ENCODE data around the gene DRC3. TPM values are rescaled to one million over a fixed set of nuclear protein-coding genes. Genes with fewer than 3 reads are reported as not detected.

DRC3 gene
- total RNA-seq, 1 donor from 2014 or later = 0.06 TPM

- no peak overlapping the region for H3K4me3 ChIP-seq (ENCODE audit: low read depth, low read length)
- DNase-seq (ENCODE audit: low read depth) = no peak
- TF ChIP-seq CTCF (conservative IDR thresholded peaks at IDR 0.05; ENCODE audit: low read depth, low read length) = no peak
Measured at GRCh38 chr17:18035704-18036103, 63.0 kb downstream of the DRC3 start.

DNA sequence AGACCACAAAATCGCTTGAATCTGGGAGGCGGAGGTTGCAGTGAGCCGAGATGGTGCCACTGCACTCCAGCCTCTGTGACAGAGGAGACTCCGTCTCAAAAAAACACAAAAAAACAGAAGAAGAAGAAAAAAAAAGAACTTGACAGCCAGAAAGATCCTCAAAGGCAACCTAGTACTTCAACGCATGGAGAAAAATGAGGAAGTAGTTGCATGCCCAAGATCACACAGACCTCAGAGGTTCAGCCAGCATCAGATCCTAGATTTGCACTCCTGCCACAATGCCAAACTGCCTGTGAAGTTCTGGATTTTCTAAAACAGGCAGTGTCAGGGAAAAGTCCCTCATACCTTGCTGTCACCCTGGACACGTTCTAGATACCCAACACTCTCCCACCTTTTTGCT is 64.8 kb downstream of the DRC3 start:
- TF ChIP-seq CTCF (conservative IDR thresholded peaks at IDR 0.05; ENCODE audit: low read depth, low read length) = no peak

GRCh38 chr17:18038149-18038850 is 65.6 kb downstream of the DRC3 start:
- TF ChIP-seq CTCF (conservative IDR thresholded peaks at IDR 0.05; ENCODE audit: low read depth, low read length) = no peak
- peak overlapping the region; percentile 93 for H3K4me3 ChIP-seq (ENCODE audit: low read depth, low read length)
- no peak for DNase-seq (ENCODE audit: low read depth)

More for the DNA sequence above, 64.8 kb downstream of the DRC3 start:
- no peak overlapping the region for H3K4me3 ChIP-seq (ENCODE audit: low read depth, low read length)
- DNase-seq (ENCODE audit: low read depth) = no peak

DNA sequence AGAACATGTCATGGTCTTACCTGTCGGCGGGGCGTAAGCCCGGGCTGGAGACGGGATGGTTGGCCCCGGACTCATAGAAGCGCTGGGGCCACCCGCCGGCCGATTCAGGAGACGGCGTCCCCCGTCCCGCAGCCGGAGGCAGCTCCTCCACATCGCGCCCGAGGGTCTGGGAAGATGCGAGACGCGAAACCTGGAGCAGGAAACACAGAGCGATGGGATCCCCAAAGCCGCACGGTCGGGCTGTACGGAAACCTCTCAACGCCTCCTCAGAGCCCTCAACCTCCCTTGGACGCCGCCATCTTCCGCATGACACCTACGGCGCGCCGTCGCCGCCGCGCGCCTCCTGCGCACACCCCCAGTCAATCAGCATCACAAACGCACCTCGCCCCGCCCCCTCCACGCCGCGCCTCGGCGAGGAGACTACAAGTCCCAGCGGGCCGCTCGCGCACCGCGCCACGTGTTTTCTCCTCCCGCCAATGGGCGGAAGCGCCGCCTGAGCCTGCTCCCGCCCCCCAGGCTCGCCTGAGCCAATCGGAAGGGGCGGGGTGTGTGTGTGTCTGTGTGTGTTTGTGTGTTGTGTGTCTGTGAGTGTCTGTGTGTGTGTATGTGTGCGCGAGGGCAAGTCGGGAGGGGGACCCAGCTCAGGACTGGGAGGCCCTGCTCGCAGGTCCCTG is 66.3 kb downstream of the DRC3 start, which contains the start of the genes ATPAF2 and GID4:
Gene ATPAF2, minus strand, starts transcription at position 308 of the 674 bp plus-strand sequence. Its CDS starts 155 bp downstream, at position 153.
Gene GID4, plus strand, starts transcription at position 548 of the 674 bp plus-strand sequence. Its CDS starts 57 bp downstream, at position 605.
- peak; percentile 21 for TF ChIP-seq CTCF (conservative IDR thresholded peaks at IDR 0.05; ENCODE audit: low read depth, low read length)

DNA sequence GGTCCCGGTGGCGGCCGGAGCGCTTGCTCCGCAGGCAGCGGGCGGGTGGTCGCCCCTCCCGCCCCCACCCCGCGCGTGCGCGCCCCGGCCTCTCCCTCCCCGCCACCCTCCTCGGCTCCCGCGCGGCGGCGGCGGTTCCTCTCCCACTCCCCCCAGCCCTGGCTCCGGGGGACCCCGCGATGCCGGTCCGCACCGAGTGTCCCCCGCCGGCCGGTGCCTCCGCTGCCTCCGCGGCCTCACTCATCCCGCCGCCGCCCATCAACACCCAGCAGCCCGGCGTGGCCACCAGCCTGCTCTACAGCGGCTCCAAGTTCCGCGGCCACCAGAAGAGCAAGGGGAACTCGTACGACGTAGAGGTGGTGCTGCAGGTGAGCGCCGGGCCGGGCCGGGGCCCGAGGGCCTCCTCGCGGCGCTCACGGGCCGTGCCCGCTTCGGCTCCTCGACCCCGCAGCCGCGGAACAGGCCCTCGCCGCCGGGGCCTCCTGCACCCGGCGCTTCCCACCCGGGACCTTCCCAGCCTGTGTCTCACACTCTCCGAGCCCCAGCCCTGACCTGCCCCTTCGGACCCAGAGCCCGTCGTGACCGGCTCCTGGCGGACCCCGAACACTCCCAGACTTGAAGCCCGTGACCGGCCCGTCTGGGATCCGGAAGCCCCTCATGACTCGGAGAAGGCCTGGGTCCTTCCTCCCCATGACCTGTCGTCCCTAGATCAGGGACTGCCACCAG is 67.0 kb downstream of the DRC3 start:
- peak overlapping the region; percentile 93 for H3K4me3 ChIP-seq (ENCODE audit: low read depth, low read length)
- TF ChIP-seq CTCF (conservative IDR thresholded peaks at IDR 0.05; ENCODE audit: low read depth, low read length) = no peak
- no peak for DNase-seq (ENCODE audit: low read depth)

More for the DNA sequence above, 66.3 kb downstream of the DRC3 start, which contains the start of the genes ATPAF2 and GID4:
- DNase-seq (ENCODE audit: low read depth) = peak; percentile 77
- H3K4me3 ChIP-seq (ENCODE audit: low read depth, low read length) = peak within 1 kb of the TSS; percentile 93

DNA sequence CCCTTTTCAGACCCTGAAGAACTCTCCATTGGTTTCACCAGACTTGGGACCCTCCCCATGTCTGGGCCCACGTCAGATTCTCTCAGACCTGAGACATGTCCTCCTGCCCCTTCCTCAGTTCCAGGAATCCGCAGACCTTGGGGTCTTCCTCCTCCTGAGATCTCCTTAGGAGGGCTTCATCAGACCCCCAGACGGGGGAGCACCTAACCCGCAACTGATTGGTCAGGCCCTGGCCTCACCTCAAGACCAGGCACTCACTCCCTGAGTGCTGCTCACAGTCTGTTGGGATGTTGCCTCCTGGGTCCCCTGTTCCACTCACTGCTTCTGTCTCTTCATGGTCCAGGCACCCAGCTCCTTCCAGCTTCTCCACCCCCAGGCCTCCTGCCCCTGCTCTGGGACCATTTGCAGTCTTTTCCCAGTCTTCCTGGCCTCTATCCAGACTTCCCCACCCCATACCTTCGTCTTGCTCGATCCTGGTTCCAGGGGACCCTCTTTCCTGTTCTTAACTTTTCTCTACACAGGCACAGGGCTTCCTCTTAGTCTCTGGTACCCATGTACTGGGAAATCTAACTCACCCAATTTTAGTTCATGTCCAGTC is 67.7 kb downstream of the DRC3 start:
- DNase-seq (ENCODE audit: low read depth) = no peak
- TF ChIP-seq CTCF (conservative IDR thresholded peaks at IDR 0.05; ENCODE audit: low read depth, low read length) = no peak
- H3K4me3 ChIP-seq (ENCODE audit: low read depth, low read length) = peak overlapping the region; percentile 93
